Neural crest cell (in vitro differentiated cells): Measurements from ENCODE around the gene DENND1B. TPM values are rescaled to one million over a fixed set of nuclear protein-coding genes. Genes with fewer than 3 reads are reported as not detected.

ENCODE experiments used
- DNase-seq: peaks from one replicate; pipeline ENCODE4 v3.0.0; 2021; ENCODE audit warnings: low read depth, mixed read lengths, low spot score
- H3K27ac Mint-ChIP-seq: one replicate; pipeline ENCODE4 v1.8.0; 2021; ENCODE audit warnings: mild to moderate bottlenecking, mixed read lengths; ENCODE audit not compliant: unreplicated experiment
- H3K27me3 Mint-ChIP-seq: 2 replicates; pipeline ENCODE4 v1.8.0; 2021; ENCODE audit warnings: low read depth, mild to moderate bottlenecking, mixed read lengths
- H3K36me3 Mint-ChIP-seq: 2 replicates; pipeline ENCODE4 v1.8.0; 2021; ENCODE audit warnings: low read depth, mild to moderate bottlenecking, mixed read lengths
- H3K4me1 Mint-ChIP-seq: 2 replicates; pipeline ENCODE4 v1.8.0; 2021; ENCODE audit warnings: mixed read lengths
- H3K4me3 Mint-ChIP-seq: one replicate; pipeline ENCODE4 v1.8.0; 2021; ENCODE audit warnings: mild to moderate bottlenecking, mixed read lengths
- H3K9me3 Mint-ChIP-seq: 2 replicates; pipeline ENCODE4 v1.8.0; 2021; ENCODE audit warnings: mixed read lengths
- CTCF ChIP-seq: fragments of 200-600 bp; sonication (generic); conservative IDR thresholded peaks from 2 replicates; pipeline ENCODE4 v1.5.0; 2021; ENCODE audit warnings: antibody characterized with exemption, mild to moderate bottlenecking
- total RNA-seq: library from RNA; stranded (reverse); gene quantifications from 2 replicates; pipeline ENCODE4 v1.2.1, GENCODE V29; 2021

Gene DENND1B
- total RNA-seq, 1 donor from 2014 or later = 6.5 TPM

- Mint-ChIP-seq H3K4me3 (no peak overlapping the region), H3K9me3 (peaks cover 15% of the 10 kb centered on the region), H3K27ac (no peak overlapping the region), H3K27me3 (no peaks in the 10 kb centered on the region), H3K36me3 (peaks cover 23% of the 10 kb centered on the region), H3K4me1 (no peaks in the 10 kb centered on the region)
- no peak for DNase-seq
- TF ChIP-seq CTCF = no peak
These were observed 203.1 kb downstream of the DENND1B start for GRCh38 chr1:197572169-197572568.

- no peaks in the 10 kb centered on the region for H3K27me3 Mint-ChIP-seq
- H3K36me3 Mint-ChIP-seq = peaks cover 20% of the 10 kb centered on the region
- DNase-seq = no peak
- H3K27ac Mint-ChIP-seq = no peak overlapping the region
- peaks cover 21% of the 10 kb centered on the region for H3K9me3 Mint-ChIP-seq
- H3K4me3 Mint-ChIP-seq = no peak overlapping the region
- no peak for TF ChIP-seq CTCF
- no peaks in the 10 kb centered on the region for H3K4me1 Mint-ChIP-seq
These were observed 207.8 kb downstream of the DENND1B start for GRCh38 chr1:197567442-197567841.

DNA sequence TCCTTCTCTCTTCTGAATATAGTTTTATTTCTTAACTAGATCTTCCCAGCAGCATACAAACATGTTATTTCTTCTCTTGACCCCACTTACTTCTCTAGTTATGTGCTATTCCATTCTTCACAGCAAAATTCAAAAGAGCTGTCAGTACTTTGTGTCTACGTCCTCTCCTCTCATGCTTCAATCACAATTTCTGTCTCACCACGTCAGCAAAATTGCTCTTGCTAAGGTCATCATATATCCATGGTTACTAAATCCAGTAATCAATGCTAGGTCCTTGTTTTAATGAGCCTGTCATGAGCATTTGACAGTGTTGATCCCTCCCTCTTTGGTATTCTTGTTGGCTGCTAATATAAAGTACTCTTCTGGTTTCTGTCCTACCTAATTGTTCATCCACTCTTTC is 214.2 kb downstream of the DENND1B start:
- no peak for DNase-seq
- Mint-ChIP-seq H3K4me1 (no peaks in the 10 kb centered on the region), H3K27me3 (no peaks in the 10 kb centered on the region), H3K9me3 (no peaks in the 10 kb centered on the region), H3K27ac (no peak overlapping the region), H3K36me3 (peaks cover 4% of the 10 kb centered on the region), H3K4me3 (no peak overlapping the region)
- no peak for TF ChIP-seq CTCF

- Mint-ChIP-seq H3K27ac (no peak overlapping the region), H3K4me3 (no peak overlapping the region), H3K27me3 (no peaks in the 10 kb centered on the region), H3K9me3 (no peaks in the 10 kb centered on the region), H3K4me1 (no peaks in the 10 kb centered on the region), H3K36me3 (peaks cover 4% of the 10 kb centered on the region)
- TF ChIP-seq CTCF = no peak
- no peak for DNase-seq
These were observed 215.6 kb downstream of the DENND1B start for GRCh38 chr1:197559655-197560054.

- no peak for TF ChIP-seq CTCF
- Mint-ChIP-seq H3K4me1 (no peaks in the 10 kb centered on the region), H3K9me3 (no peaks in the 10 kb centered on the region), H3K27ac (no peak overlapping the region), H3K36me3 (peaks cover 4% of the 10 kb centered on the region), H3K4me3 (no peak overlapping the region), H3K27me3 (no peaks in the 10 kb centered on the region)
- DNase-seq = no peak
These were observed 216.0 kb downstream of the DENND1B start for GRCh38 chr1:197559244-197559643.

DNA sequence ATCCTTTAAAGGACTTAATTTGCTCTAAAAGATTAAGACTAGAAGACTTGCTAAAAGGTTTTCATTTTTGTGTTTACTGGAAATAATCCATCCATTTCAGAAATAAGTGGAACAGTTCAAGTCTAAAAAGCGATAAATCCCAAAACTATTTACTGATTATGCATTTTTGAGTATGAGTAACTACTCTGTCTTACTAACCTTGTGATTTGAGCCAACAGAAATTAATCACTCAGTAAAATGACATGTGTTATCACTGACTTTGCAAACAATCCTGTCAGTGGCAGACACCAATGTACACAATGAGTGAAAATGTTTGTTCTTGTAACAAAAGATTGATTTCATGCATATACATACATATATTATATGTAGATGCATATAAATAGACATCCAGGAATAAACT is 218.0 kb downstream of the DENND1B start:
- DNase-seq = no peak
- no peak for TF ChIP-seq CTCF
- no peaks in the 10 kb centered on the region for H3K36me3 Mint-ChIP-seq
- H3K4me1 Mint-ChIP-seq = no peaks in the 10 kb centered on the region
- H3K4me3 Mint-ChIP-seq = no peak overlapping the region
- H3K27me3 Mint-ChIP-seq = no peaks in the 10 kb centered on the region
- no peak overlapping the region for H3K27ac Mint-ChIP-seq
- H3K9me3 Mint-ChIP-seq = no peaks in the 10 kb centered on the region
